Ovary (tissue), 3 donors: ENCODE measurements around the gene ARPIN.
"Not testable (repeated sequence)": the region's sequence is repeated elsewhere in the genome, so short reads cannot be mapped to it uniquely, and the experiment has no call there.

Experiments used
- EP300 ChIP-seq: sonication (generic); formaldehyde crosslinking; IDR thresholded peaks from one replicate; pipeline ENCODE4 v1.6.1; 2017; ENCODE audit warnings: antibody characterized with exemption
- POLR2A ChIP-seq: fragments of 450-650 bp; IDR thresholded peaks from one replicate; pipeline ENCODE4 v1.6.1; 2017; ENCODE audit warnings: antibody characterized with exemption, mild to moderate bottlenecking, moderate library complexity
- TF ChIP-seq, protein P1 (sequence below), 3 donors: fragments of 450-650 bp in 2 of 3; fragments of 200-600 bp in 1 of 3; IDR thresholded peaks; one replicate each; pipeline versions ENCODE4 v1.5.1 to v1.8.0; 2016 to 2022; ENCODE audit warnings: antibody characterized with exemption in 3 of 3, mild to moderate bottlenecking in 1 of 3
- donor health status: DM: no; HTN: no; CAD: no.

DNA sequence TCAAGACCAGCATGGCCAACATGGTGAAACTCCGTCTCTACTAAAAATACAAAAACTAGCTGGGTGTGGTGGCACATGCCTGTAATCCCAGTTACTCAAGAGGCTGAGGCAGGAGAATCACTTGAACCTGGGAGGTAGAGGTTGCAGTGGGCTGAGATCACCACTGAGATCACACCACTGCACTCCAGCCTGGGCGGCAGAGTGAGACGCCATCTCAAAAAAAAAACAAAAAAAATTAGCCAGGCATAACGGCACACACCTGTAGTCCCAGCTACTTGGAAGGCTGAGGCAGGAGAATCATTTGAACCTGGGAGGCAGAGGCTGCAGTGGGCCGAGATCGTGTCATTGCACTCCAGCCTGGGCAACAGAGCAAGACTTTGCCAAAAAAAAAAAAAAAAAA is 31.0 kb upstream of the ARPIN start:
- not testable (repeated sequence) for TF ChIP-seq POLR2A, EP300
- TF ChIP-seq, protein P1, sequence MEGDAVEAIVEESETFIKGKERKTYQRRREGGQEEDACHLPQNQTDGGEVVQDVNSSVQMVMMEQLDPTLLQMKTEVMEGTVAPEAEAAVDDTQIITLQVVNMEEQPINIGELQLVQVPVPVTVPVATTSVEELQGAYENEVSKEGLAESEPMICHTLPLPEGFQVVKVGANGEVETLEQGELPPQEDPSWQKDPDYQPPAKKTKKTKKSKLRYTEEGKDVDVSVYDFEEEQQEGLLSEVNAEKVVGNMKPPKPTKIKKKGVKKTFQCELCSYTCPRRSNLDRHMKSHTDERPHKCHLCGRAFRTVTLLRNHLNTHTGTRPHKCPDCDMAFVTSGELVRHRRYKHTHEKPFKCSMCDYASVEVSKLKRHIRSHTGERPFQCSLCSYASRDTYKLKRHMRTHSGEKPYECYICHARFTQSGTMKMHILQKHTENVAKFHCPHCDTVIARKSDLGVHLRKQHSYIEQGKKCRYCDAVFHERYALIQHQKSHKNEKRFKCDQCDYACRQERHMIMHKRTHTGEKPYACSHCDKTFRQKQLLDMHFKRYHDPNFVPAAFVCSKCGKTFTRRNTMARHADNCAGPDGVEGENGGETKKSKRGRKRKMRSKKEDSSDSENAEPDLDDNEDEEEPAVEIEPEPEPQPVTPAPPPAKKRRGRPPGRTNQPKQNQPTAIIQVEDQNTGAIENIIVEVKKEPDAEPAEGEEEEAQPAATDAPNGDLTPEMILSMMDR (IDR thresholded peaks at IDR 0.05): not testable (repeated sequence)
